Liver (tissue), 9 donors: ENCODE data around the gene TMEM87B. TPM values are rescaled to one million over a fixed set of nuclear protein-coding genes. Genes with fewer than 3 reads are reported as not detected.

ENCODE experiments used
- DNase-seq: peaks from one replicate; pipeline ENCODE4 v3.0.0-alpha.2; 2017; ENCODE audit warnings: low spot score
- H3K27ac ChIP-seq, 2 donors: one replicate each; pipeline ENCODE4 v1.7.0; 2013; ENCODE audit warnings: inconsistent platforms in 2 of 2, low read length in 2 of 2, control low read depth in 1 of 2, low read depth in 1 of 2, mild to moderate bottlenecking in 1 of 2
- H3K27me3 ChIP-seq, 4 donors: one replicate each; pipeline versions ENCODE4 v1.6.1 to v1.7.0; 2013; ENCODE audit warnings: low read length in 3 of 4, inconsistent platforms in 1 of 4, mild to moderate bottlenecking in 1 of 4, moderate library complexity in 1 of 4; ENCODE audit not compliant: control insufficient read depth in 4 of 4, insufficient read depth in 4 of 4
- H3K36me3 ChIP-seq, 4 donors: one replicate each; pipeline versions ENCODE4 v1.6.1 to v1.7.0; 2013; ENCODE audit warnings: low read length in 3 of 4, mild to moderate bottlenecking in 3 of 4, low read depth in 1 of 4, moderate library complexity in 1 of 4; ENCODE audit not compliant: control insufficient read depth in 4 of 4, insufficient read depth in 3 of 4
- H3K4me1 ChIP-seq, 4 donors: one replicate each; pipeline versions ENCODE4 v1.6.1 to v1.7.0; 2013; ENCODE audit warnings: low read length in 3 of 4, mild to moderate bottlenecking in 3 of 4, moderate library complexity in 1 of 4; ENCODE audit not compliant: control insufficient read depth in 4 of 4, insufficient read depth in 4 of 4
- H3K4me3 ChIP-seq, 3 donors: one replicate each; pipeline versions ENCODE4 v1.6.1 to v1.7.0; 2013; ENCODE audit warnings: low read length in 3 of 3, control low read depth in 1 of 3, low read depth in 1 of 3, mild to moderate bottlenecking in 1 of 3
- H3K9ac ChIP-seq, 2 donors: one replicate each; pipeline ENCODE4 v1.7.0; 2013; ENCODE audit warnings: low read length in 2 of 2, mild to moderate bottlenecking in 2 of 2, moderate library complexity in 2 of 2, control low read depth in 1 of 2, low read depth in 1 of 2
- H3K9me3 ChIP-seq, 4 donors: one replicate each; pipeline versions ENCODE4 v1.6.1 to v1.7.0; 2013; ENCODE audit warnings: low read length in 3 of 4; ENCODE audit not compliant: control insufficient read depth in 4 of 4
- EGR1 ChIP-seq, 2 donors: IDR thresholded peaks; 2 replicates each; pipeline ENCODE4 v1.6.1; 2016 to 2018; ENCODE audit warnings: antibody characterized with exemption in 2 of 2, low read depth in 2 of 2
- FOXA1 ChIP-seq: IDR thresholded peaks from 2 replicates; pipeline ENCODE4 v1.6.1; 2016; ENCODE audit warnings: antibody characterized with exemption
- FOXA2 ChIP-seq: IDR thresholded peaks from 2 replicates; pipeline ENCODE4 v1.6.1; 2016; ENCODE audit warnings: antibody characterized with exemption
- HNF4A ChIP-seq, 2 donors: conservative IDR thresholded peaks; 2 replicates each; pipeline ENCODE4 v1.6.1; 2016; ENCODE audit warnings: antibody characterized with exemption in 2 of 2, mild to moderate bottlenecking in 2 of 2
- HNF4G ChIP-seq: IDR thresholded peaks from 2 replicates; pipeline ENCODE4 v1.6.1; 2016; ENCODE audit warnings: antibody characterized with exemption
- JUND ChIP-seq, 2 donors: IDR thresholded peaks; 2 replicates each; pipeline ENCODE4 v1.6.1; 2016; ENCODE audit warnings: antibody characterized with exemption in 2 of 2
- NR2F2 ChIP-seq: IDR thresholded peaks from 2 replicates; pipeline ENCODE4 v1.6.1; 2016; ENCODE audit warnings: antibody characterized with exemption
- RAD21 ChIP-seq, 2 donors: IDR thresholded peaks; 2 replicates each; pipeline ENCODE4 v1.6.1; 2016; ENCODE audit warnings: antibody characterized with exemption in 2 of 2, mild to moderate bottlenecking in 2 of 2
- REST ChIP-seq: IDR thresholded peaks from 2 replicates; pipeline ENCODE4 v1.6.1; 2016; ENCODE audit warnings: antibody characterized with exemption, mild to moderate bottlenecking
- RXRA ChIP-seq, 2 donors: IDR thresholded peaks; 2 replicates each; pipeline ENCODE4 v1.6.1; 2017 to 2018; ENCODE audit warnings: antibody characterized with exemption in 2 of 2, mild to moderate bottlenecking in 1 of 2
- SP1 ChIP-seq: IDR thresholded peaks from 2 replicates; pipeline ENCODE4 v1.6.1; 2018; ENCODE audit warnings: antibody characterized with exemption, mild to moderate bottlenecking
- TAF1 ChIP-seq: conservative IDR thresholded peaks from 2 replicates; pipeline ENCODE4 v1.6.1; 2016; ENCODE audit warnings: antibody characterized with exemption, mild to moderate bottlenecking
- YY1 ChIP-seq: IDR thresholded peaks from 2 replicates; pipeline ENCODE4 v1.6.1; 2016; ENCODE audit warnings: antibody characterized with exemption, mild to moderate bottlenecking
- WGBS: extraction: QIAGEN DNeasy Blood & Tissue Kit; methylation state at CpG from one replicate; pipeline ENCODE4 v1.1.7; 2013; 5-methylcytosine and 5-hydroxymethylcytosine counted together
- polyA plus RNA-seq, 2 donors: library from polyadenylated mRNA; stranded (reverse) in 1 of 2; unstranded in 1 of 2; fragments of 200-250 nt in 1 of 2; fragments of >200 nt in 1 of 2; fragmentation: Nextera tagmentation in 1 of 2; extraction: Ambion mirVana in 1 of 2; gene quantifications; one replicate each; pipeline versions ENCODE4 v1.2.1 to v1.2.3, GENCODE V29; 2013 to 2015
- total RNA-seq, 2 donors: library from RNA; depleted of rRNA; stranded (reverse); fragments of >200 nt; gene quantifications; one replicate each; pipeline ENCODE4 v1.2.3, GENCODE V29; 2014
- TF ChIP-seq, protein P1 (sequence below): fragments of 150-350 bp; IDR thresholded peaks from 2 replicates; pipeline ENCODE4 v1.5.1; 2017; ENCODE audit warnings: improper control_type of control experiment, low read depth, low read length; ENCODE audit not compliant: missing input control
- TF ChIP-seq, protein P2 (sequence below): IDR thresholded peaks from 2 replicates; pipeline ENCODE4 v1.6.1; 2016; ENCODE audit warnings: antibody characterized with exemption
- TF ChIP-seq, protein P3 (sequence below): IDR thresholded peaks from 2 replicates; pipeline ENCODE4 v1.6.1; 2016; ENCODE audit warnings: antibody characterized with exemption
- donor health status: healthy.
- donor health status: healthy.
- donor health status: healthy.
- donor health status: healthy.
- donor health status: healthy.

Gene TMEM87B
- total and polyA plus RNA-seq, 4 donors = 3.6 to 10.1 (median 6.0) TPM

DNA sequence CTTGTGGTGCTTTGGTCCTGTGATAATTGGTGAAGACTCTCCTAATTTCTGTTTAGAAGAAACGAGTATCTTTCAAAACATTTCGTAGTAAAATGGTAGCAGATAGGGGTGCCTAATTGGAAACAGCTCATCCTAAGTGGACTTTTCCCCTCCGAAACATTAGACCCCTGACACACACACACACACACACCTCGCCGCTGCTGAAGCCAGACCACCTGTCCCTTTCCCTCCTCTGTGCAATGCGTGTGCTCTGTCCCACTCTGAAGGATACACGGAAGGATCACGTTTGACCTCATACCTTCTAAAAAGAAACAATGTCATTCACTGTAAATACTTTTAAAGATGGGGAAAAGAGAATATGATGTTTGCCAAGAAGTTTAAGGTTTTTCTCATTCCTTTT lies 36.2 kb upstream of the TMEM87B start:
- H3K9me3 ChIP-seq = no peaks in the 10 kb centered on the region
- TF ChIP-seq, protein P1, sequence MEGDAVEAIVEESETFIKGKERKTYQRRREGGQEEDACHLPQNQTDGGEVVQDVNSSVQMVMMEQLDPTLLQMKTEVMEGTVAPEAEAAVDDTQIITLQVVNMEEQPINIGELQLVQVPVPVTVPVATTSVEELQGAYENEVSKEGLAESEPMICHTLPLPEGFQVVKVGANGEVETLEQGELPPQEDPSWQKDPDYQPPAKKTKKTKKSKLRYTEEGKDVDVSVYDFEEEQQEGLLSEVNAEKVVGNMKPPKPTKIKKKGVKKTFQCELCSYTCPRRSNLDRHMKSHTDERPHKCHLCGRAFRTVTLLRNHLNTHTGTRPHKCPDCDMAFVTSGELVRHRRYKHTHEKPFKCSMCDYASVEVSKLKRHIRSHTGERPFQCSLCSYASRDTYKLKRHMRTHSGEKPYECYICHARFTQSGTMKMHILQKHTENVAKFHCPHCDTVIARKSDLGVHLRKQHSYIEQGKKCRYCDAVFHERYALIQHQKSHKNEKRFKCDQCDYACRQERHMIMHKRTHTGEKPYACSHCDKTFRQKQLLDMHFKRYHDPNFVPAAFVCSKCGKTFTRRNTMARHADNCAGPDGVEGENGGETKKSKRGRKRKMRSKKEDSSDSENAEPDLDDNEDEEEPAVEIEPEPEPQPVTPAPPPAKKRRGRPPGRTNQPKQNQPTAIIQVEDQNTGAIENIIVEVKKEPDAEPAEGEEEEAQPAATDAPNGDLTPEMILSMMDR = no peak
- TF ChIP-seq NR2F2 (no peak), TAF1 (no peak), REST (no peak), HNF4G (no peak), FOXA2 (no peak), RXRA (IDR thresholded peaks at IDR 0.05) (no peak), HNF4A (conservative IDR thresholded peaks at IDR 0.05) (no peak), YY1 (no peak), JUND (IDR thresholded peaks at IDR 0.05) (no peak), RAD21 (IDR thresholded peaks at IDR 0.05) (no peak), EGR1 (IDR thresholded peaks at IDR 0.05; ENCODE audit: low read depth in 2 of 2) (no peak)
- TF ChIP-seq, protein P2, sequence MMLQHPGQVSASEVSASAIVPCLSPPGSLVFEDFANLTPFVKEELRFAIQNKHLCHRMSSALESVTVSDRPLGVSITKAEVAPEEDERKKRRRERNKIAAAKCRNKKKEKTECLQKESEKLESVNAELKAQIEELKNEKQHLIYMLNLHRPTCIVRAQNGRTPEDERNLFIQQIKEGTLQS = no peak
- no peaks in the 10 kb centered on the region for H3K4me1 ChIP-seq
- no peak overlapping the region for H3K4me3 ChIP-seq
- H3K9ac ChIP-seq = no peak overlapping the region
- no peaks in the 10 kb centered on the region for H3K27me3 ChIP-seq
- no peak for DNase-seq
- H3K27ac ChIP-seq = no peak overlapping the region
- WGBS = 94% methylated on average over 8 of the region's 8 CpGs
- peaks cover 4 to 20% (median 14%) of the 10 kb centered on the region in 4 donors for H3K36me3 ChIP-seq

- TF ChIP-seq JUND (IDR thresholded peaks at IDR 0.05) = no peak
- TF ChIP-seq, protein P2 = no peak
- no peak for TF ChIP-seq FOXA1
- no peak for TF ChIP-seq NR2F2
- no peak for TF ChIP-seq HNF4G
- TF ChIP-seq SP1 = no peak
- TF ChIP-seq REST = no peak
- no peak for TF ChIP-seq YY1
- TF ChIP-seq, protein P3, sequence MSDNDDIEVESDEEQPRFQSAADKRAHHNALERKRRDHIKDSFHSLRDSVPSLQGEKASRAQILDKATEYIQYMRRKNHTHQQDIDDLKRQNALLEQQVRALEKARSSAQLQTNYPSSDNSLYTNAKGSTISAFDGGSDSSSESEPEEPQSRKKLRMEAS = no peak
- H3K4me3 ChIP-seq = no peak overlapping the region
- no peak for DNase-seq
- H3K4me1 ChIP-seq = no peaks in the 10 kb centered on the region
- peaks cover 4 to 20% (median 15%) of the 10 kb centered on the region in 4 donors for H3K36me3 ChIP-seq
- H3K27me3 ChIP-seq = no peaks in the 10 kb centered on the region
- H3K9ac ChIP-seq = no peak overlapping the region
- no peak overlapping the region for H3K27ac ChIP-seq
- H3K9me3 ChIP-seq = no peaks in the 10 kb centered on the region
- 74% methylated on average over 4 of the region's 4 CpGs for WGBS
Measured at GRCh38 chr2:112019569-112019982, 35.5 kb upstream of the TMEM87B start.
